Measurements from ENCODE around the gene GORASP1. TPM values are rescaled to one million over a fixed set of nuclear protein-coding genes. Genes with fewer than 3 reads are reported as not detected.

The GORASP1 gene
- total RNA-seq, 1 experiment from 2014 or later = 43.6 TPM

GRCh38 chr3:39108200-39108710 lies 828 bp upstream of the GORASP1 start:
- Mint-ChIP-seq H3K27ac (ENCODE audit: unreplicated experiment) (peak overlapping the region; percentile 89), H3K36me3 (ENCODE audit: insufficient read depth, unreplicated experiment) (peaks cover 10% of the 10 kb centered on the region), H3K27me3 (ENCODE audit: insufficient read depth, unreplicated experiment) (no peaks in the 10 kb centered on the region), H3K4me1 (ENCODE audit: low read depth, unreplicated experiment) (peaks cover 22% of the 10 kb centered on the region), H3K4me3 (ENCODE audit: unreplicated experiment) (peak overlapping the region; percentile 84), H3K9me3 (ENCODE audit: unreplicated experiment) (no peaks in the 10 kb centered on the region)
- no peak for DNase-seq
- Histone ChIP-seq H3K27me3 (replicated peaks; ENCODE audit: control insufficient read depth, insufficient read depth, low read length) (no peaks in the 10 kb centered on the region), H3K9me3 (no peaks in the 10 kb centered on the region), H3K4me3 (ENCODE audit: low read depth, low read length) (peak overlapping the region; percentile 98), H3K36me3 (ENCODE audit: control insufficient read depth, insufficient read depth, low read length) (no peaks in the 10 kb centered on the region), H3K4me1 (peaks cover 8% of the 10 kb centered on the region; the same call in 1 of the 2 replicates)
- intact Hi-C loops (cut with micrococcal nuclease; ENCODE audit: unreplicated experiment) = no loop called here
- POLR2A ChIA-PET = interaction anchor here (0.6 to 1.1 kb wide), 4 partner anchors 9 to 346 kb away, joined by 3 to 6 read pairs (median 4); no protein-coding TSS in a partner anchor
- no peak for TF ChIP-seq CTCF (IDR thresholded peaks at IDR 0.05; ENCODE audit: insufficient read depth in 1 of 2, low read depth in 1 of 2, low read length in 1 of 2, severe bottlenecking in 1 of 2, unreplicated experiment in 1 of 2)
- TSS peak; percentile 45 for BruUV-seq (replicated peaks)
- CTCF ChIA-PET = interaction anchor here (1.0 to 2.0 kb wide), 4 partner anchors 17 to 180 kb away, joined by 3 to 12 read pairs (median 4); no protein-coding TSS in a partner anchor

- Histone ChIP-seq H3K4me3 (ENCODE audit: low read depth, low read length) (peak overlapping the region; percentile 98), H3K27me3 (replicated peaks; ENCODE audit: control insufficient read depth, insufficient read depth, low read length) (no peaks in the 10 kb centered on the region), H3K9me3 (no peaks in the 10 kb centered on the region), H3K36me3 (ENCODE audit: control insufficient read depth, insufficient read depth, low read length) (peaks cover 2% of the 10 kb centered on the region; the same call in 1 of the 2 replicates), H3K4me1 (peaks cover 8% of the 10 kb centered on the region; the same call in 1 of the 2 replicates)
- CTCF ChIA-PET = interaction anchor here (1.0 to 2.0 kb wide), 4 partner anchors 19 to 181 kb away, joined by 3 to 12 read pairs (median 4); no protein-coding TSS in a partner anchor
- H3K27ac Mint-ChIP-seq (ENCODE audit: unreplicated experiment) = peak overlapping the region; percentile 89
- intact Hi-C loops (cut with micrococcal nuclease; ENCODE audit: unreplicated experiment) = no loop called here
- no peaks in the 10 kb centered on the region for H3K9me3 Mint-ChIP-seq (ENCODE audit: unreplicated experiment)
- POLR2A ChIA-PET = no interaction called here
- H3K36me3 Mint-ChIP-seq (ENCODE audit: insufficient read depth, unreplicated experiment) = peaks cover 16% of the 10 kb centered on the region
- H3K27me3 Mint-ChIP-seq (ENCODE audit: insufficient read depth, unreplicated experiment) = no peaks in the 10 kb centered on the region
- peak overlapping the region; percentile 84 for H3K4me3 Mint-ChIP-seq (ENCODE audit: unreplicated experiment)
- TF ChIP-seq CTCF (IDR thresholded peaks at IDR 0.05; ENCODE audit: insufficient read depth in 1 of 2, low read depth in 1 of 2, low read length in 1 of 2, severe bottlenecking in 1 of 2, unreplicated experiment in 1 of 2) = no peak
- DNase-seq = peak; percentile 59 to 70
- H3K4me1 Mint-ChIP-seq (ENCODE audit: low read depth, unreplicated experiment) = peaks cover 22% of the 10 kb centered on the region
- BruUV-seq (replicated peaks) = no TSS peak
Measured at GRCh38 chr3:39106851-39107387, 508 bp downstream of the GORASP1 start.

- Mint-ChIP-seq H3K9me3 (ENCODE audit: unreplicated experiment) (no peaks in the 10 kb centered on the region), H3K36me3 (ENCODE audit: insufficient read depth, unreplicated experiment) (peaks cover 16% of the 10 kb centered on the region), H3K4me3 (ENCODE audit: unreplicated experiment) (peak overlapping the region; percentile 84), H3K27ac (ENCODE audit: unreplicated experiment) (peak overlapping the region; percentile 89), H3K4me1 (ENCODE audit: low read depth, unreplicated experiment) (peaks cover 22% of the 10 kb centered on the region), H3K27me3 (ENCODE audit: insufficient read depth, unreplicated experiment) (no peaks in the 10 kb centered on the region)
- ChIA-PET CTCF (no interaction called here), POLR2A (no interaction called here)
- Histone ChIP-seq H3K4me1 (peaks cover 8% of the 10 kb centered on the region; the same call in 1 of the 2 replicates), H3K4me3 (ENCODE audit: low read depth, low read length) (peak overlapping the region; percentile 98), H3K27me3 (replicated peaks; ENCODE audit: control insufficient read depth, insufficient read depth, low read length) (no peaks in the 10 kb centered on the region), H3K36me3 (ENCODE audit: control insufficient read depth, insufficient read depth, low read length) (peaks cover 4% of the 10 kb centered on the region), H3K9me3 (no peaks in the 10 kb centered on the region)
- TSS peak; percentile 43 for BruUV-seq (replicated peaks)
- DNase-seq = no peak
- no peak for TF ChIP-seq CTCF (IDR thresholded peaks at IDR 0.05; ENCODE audit: insufficient read depth in 1 of 2, low read depth in 1 of 2, low read length in 1 of 2, severe bottlenecking in 1 of 2, unreplicated experiment in 1 of 2)
- intact Hi-C loops (cut with micrococcal nuclease; ENCODE audit: unreplicated experiment) = no loop called here
Measured at GRCh38 chr3:39106281-39106811, 1.1 kb downstream of the GORASP1 start.

All from Caco-2 (cell line).